ENCODE data around the gene SAMD9L. TPM values are rescaled to one million over a fixed set of nuclear protein-coding genes. Genes with fewer than 3 reads are reported as not detected.

SAMD9L gene
- total RNA-seq, 1 experiment from 2014 or later, result not detected

- Histone ChIP-seq H4K5ac (ENCODE audit: insufficient read length, low read depth, low read length) (no peak overlapping the region), H3K23me2 (ENCODE audit: insufficient read length, low read depth, low read length, poor library complexity, severe bottlenecking) (no peaks in the 10 kb centered on the region), H3K4me2 (ENCODE audit: insufficient read depth, insufficient read length, low read length) (no peak overlapping the region), H2AK5ac (ENCODE audit: insufficient read length, low read length) (no peak overlapping the region), H4K91ac (ENCODE audit: insufficient read length, low read depth, low read length) (no peak overlapping the region), H2BK5ac (ENCODE audit: insufficient read length, low read length) (no peak overlapping the region), H3K14ac (ENCODE audit: insufficient read depth, low read length) (no peak overlapping the region; the same call in 1 of the 2 replicates), H3K18ac (ENCODE audit: insufficient read length, low read depth, low read length) (no peak overlapping the region), H3K9ac (ENCODE audit: extremely low read depth, insufficient read length, low read length) (no peak overlapping the region), H3K56ac (ENCODE audit: insufficient read length, low read depth, low read length) (no peak overlapping the region), H3K79me1 (ENCODE audit: insufficient read depth, low read depth, low read length, poor library complexity, severe bottlenecking) (no peaks in the 10 kb centered on the region), H2BK15ac (ENCODE audit: low read depth, low read length) (no peak overlapping the region), H3K4ac (ENCODE audit: low read depth, low read length) (no peak overlapping the region), H3K9me3 (ENCODE audit: control insufficient read depth, low read depth, low read length) (no peaks in the 10 kb centered on the region), H3K27me3 (ENCODE audit: insufficient read depth, low read length) (no peaks in the 10 kb centered on the region), H3K79me2 (ENCODE audit: insufficient read depth, low read length) (no peaks in the 10 kb centered on the region), H3K4me1 (ENCODE audit: insufficient read depth, low read length) (no peaks in the 10 kb centered on the region; the same call in 1 of the 2 replicates), H3K27ac (ENCODE audit: insufficient read length, low read depth, low read length) (no peak overlapping the region), H3K23ac (ENCODE audit: insufficient read length, low read depth, low read length) (no peak overlapping the region), H4K8ac (replicated peaks; ENCODE audit: insufficient read length, low read depth, low read length) (no peak overlapping the region), H4K20me1 (ENCODE audit: control insufficient read depth, insufficient read depth, insufficient read length) (peaks cover 3% of the 10 kb centered on the region), H2BK12ac (ENCODE audit: insufficient read length, low read depth, low read length) (no peak overlapping the region), H2BK20ac (ENCODE audit: low read depth, low read length, poor library complexity, severe bottlenecking) (no peak overlapping the region), H2BK120ac (ENCODE audit: low read depth, low read length, poor library complexity, severe bottlenecking) (no peak overlapping the region), H3T11ph (ENCODE audit: low read length) (no peak overlapping the region), H2AFZ (ENCODE audit: low read length) (no peak overlapping the region)
- TF ChIP-seq CTCF (conservative IDR thresholded peaks at IDR 0.05), result no peak
- H3K27me3 Mint-ChIP-seq (ENCODE audit: low read depth), result no peaks in the 10 kb centered on the region; the same call in none of the 2 replicates
- no peaks in the 10 kb centered on the region for H3K9me3 Mint-ChIP-seq
- no peak overlapping the region for H3K4me3 Mint-ChIP-seq
- H3K27ac Mint-ChIP-seq, result no peak overlapping the region
- WGBS (ENCODE audit: extremely low coverage, insufficient read length, low lambda C conversion rate), result no CpG with 5 or more reads among the region's 5 CpGs
- DNase-seq, result no peak
- H3K4me1 Mint-ChIP-seq, result peaks cover 3 to 15% of the 10 kb centered on the region in 2 experiments; a peak in 3 of 4 replicates
- H3K36me3 Mint-ChIP-seq (ENCODE audit: insufficient read depth in 1 of 3, low read depth in 3 of 3), result no peaks in the 10 kb centered on the region
These were observed 1.6 kb downstream of the SAMD9L start for GRCh38 chr7:93146472-93147141.
